Peyer's patch (tissue), 4 donors: ENCODE results near the gene NEDD4L. TPM values are rescaled to one million over a fixed set of nuclear protein-coding genes. Genes with fewer than 3 reads are reported as not detected.

Experiments
- DNase-seq, 3 donors: peaks; one replicate each; pipeline ENCODE4 v3.0.0-alpha.2; 2017 to 2019
- H3K27ac ChIP-seq, 4 donors: fragments of 200-600 bp; sonication (generic); one replicate each; pipeline ENCODE4 v1.5.1; 2016 to 2019
- H3K27me3 ChIP-seq, 2 donors: fragments of 200-600 bp; sonication (generic); one replicate each; pipeline ENCODE4 v1.5.1; 2019
- H3K36me3 ChIP-seq, 3 donors: fragments of 200-600 bp; sonication (generic); one replicate each; pipeline ENCODE4 v1.5.1; 2016 to 2019
- H3K4me1 ChIP-seq, 4 donors: fragments of 200-600 bp; sonication (generic); one replicate each; pipeline ENCODE4 v1.5.1; 2016 to 2019
- H3K4me3 ChIP-seq, 4 donors: fragments of 200-600 bp; sonication (generic); 1 replicate in 3 of 4; 2 replicates in 1 of 4; pipeline ENCODE4 v1.5.1; 2016 to 2019; ENCODE audit warnings: mild to moderate bottlenecking in 1 of 4
- H3K9me3 ChIP-seq, 4 donors: fragments of 200-600 bp; sonication (generic); one replicate each; pipeline ENCODE4 v1.5.1; 2016 to 2019; ENCODE audit warnings: mild to moderate bottlenecking in 1 of 4
- CTCF ChIP-seq, 6 experiments: fragments of 450-650 bp in 4 of 6; fragments of 200-600 bp in 2 of 6; sonication (generic) in 1 of 6; IDR thresholded peaks; one replicate each; pipeline ENCODE4 v1.5.1; 2017 to 2019; ENCODE audit warnings: antibody characterized with exemption in 6 of 6, mild to moderate bottlenecking in 3 of 6, moderate library complexity in 1 of 6
- POLR2A ChIP-seq, 2 donors: fragments of 450-650 bp; IDR thresholded peaks; one replicate each; pipeline ENCODE4 v1.5.1; 2017; ENCODE audit warnings: antibody characterized with exemption in 2 of 2, mild to moderate bottlenecking in 2 of 2, moderate library complexity in 2 of 2
- total RNA-seq, 4 donors: library from RNA; depleted of rRNA; stranded (reverse); fragments of >200 nt; gene quantifications; one replicate each; pipeline ENCODE4 v1.1.0, GENCODE V29; 2016

NEDD4L gene
- total RNA-seq, 4 donors from 2014 or later, result 213 to 312 (median 277) TPM

GRCh38 chr18:58405107-58405898, 361.3 kb downstream of the NEDD4L start:
- Histone ChIP-seq H3K27me3 (no peaks in the 10 kb centered on the region), H3K36me3 (no peaks in the 10 kb centered on the region), H3K4me3 (no peak overlapping the region), H3K4me1 (peaks cover 0 to 8% (median 0%) of the 10 kb centered on the region in 4 donors), H3K27ac (no peak overlapping the region), H3K9me3 (no peaks in the 10 kb centered on the region)
- TF ChIP-seq CTCF (IDR thresholded peaks at IDR 0.05) (no peak), POLR2A (IDR thresholded peaks at IDR 0.05) (no peak)
- DNase-seq, result no peak

- Histone ChIP-seq H3K4me1 (peaks cover 0 to 8% (median 0%) of the 10 kb centered on the region in 4 donors), H3K27me3 (no peaks in the 10 kb centered on the region), H3K9me3 (no peaks in the 10 kb centered on the region), H3K27ac (peak overlapping the region in 1 of 4 donors; percentile 57), H3K4me3 (no peak overlapping the region), H3K36me3 (no peaks in the 10 kb centered on the region)
- TF ChIP-seq POLR2A (IDR thresholded peaks at IDR 0.05), result no peak
- no peak for TF ChIP-seq CTCF (IDR thresholded peaks at IDR 0.05)
- no peak for DNase-seq
Observed at GRCh38 chr18:58407263-58407648, 363.2 kb downstream of the NEDD4L start.

- DNase-seq, result peak in 1 of 3 donors; percentile 57
- TF ChIP-seq POLR2A (IDR thresholded peaks at IDR 0.05) (no peak), CTCF (IDR thresholded peaks at IDR 0.05) (peak in 1 of 6 experiments; percentile 27)
Observed at GRCh38 chr18:58407649-58408407, 363.8 kb downstream of the NEDD4L start.

GRCh38 chr18:58408665-58409064, 364.6 kb downstream of the NEDD4L start:
- Histone ChIP-seq H3K36me3 (no peaks in the 10 kb centered on the region), H3K9me3 (no peaks in the 10 kb centered on the region), H3K4me1 (no peaks in the 10 kb centered on the region), H3K27me3 (no peaks in the 10 kb centered on the region), H3K4me3 (no peak overlapping the region), H3K27ac (no peak overlapping the region)
- no peak for TF ChIP-seq CTCF (IDR thresholded peaks at IDR 0.05)
- TF ChIP-seq POLR2A (IDR thresholded peaks at IDR 0.05), result no peak
- DNase-seq, result no peak

More at GRCh38 chr18:58407649-58408407, 363.8 kb downstream of the NEDD4L start:
- Histone ChIP-seq H3K27me3 (no peaks in the 10 kb centered on the region), H3K4me3 (no peak overlapping the region), H3K4me1 (peaks cover 0 to 4% (median 0%) of the 10 kb centered on the region in 4 donors), H3K36me3 (no peaks in the 10 kb centered on the region), H3K27ac (peak overlapping the region in 1 of 4 donors; percentile 57), H3K9me3 (no peaks in the 10 kb centered on the region)

- Histone ChIP-seq H3K9me3 (no peaks in the 10 kb centered on the region), H3K36me3 (no peaks in the 10 kb centered on the region), H3K27ac (no peak overlapping the region), H3K4me3 (no peak overlapping the region), H3K4me1 (no peaks in the 10 kb centered on the region), H3K27me3 (no peaks in the 10 kb centered on the region)
- DNase-seq, result no peak
- no peak for TF ChIP-seq POLR2A (IDR thresholded peaks at IDR 0.05)
- TF ChIP-seq CTCF (IDR thresholded peaks at IDR 0.05), result no peak
Observed at GRCh38 chr18:58409802-58410445, 365.9 kb downstream of the NEDD4L start.
